ENCODE data around the gene ERICH6B. TPM values are rescaled to one million over a fixed set of nuclear protein-coding genes. Genes with fewer than 3 reads are reported as not detected.

The ERICH6B gene
- total and polyA plus RNA-seq, 10 of the 15 experiments (the other 5 are each of a cell fraction or from before 2014, with no cell fraction given): 0.27 to 0.75 (median 0.33) TPM; not detected in 7

DNA sequence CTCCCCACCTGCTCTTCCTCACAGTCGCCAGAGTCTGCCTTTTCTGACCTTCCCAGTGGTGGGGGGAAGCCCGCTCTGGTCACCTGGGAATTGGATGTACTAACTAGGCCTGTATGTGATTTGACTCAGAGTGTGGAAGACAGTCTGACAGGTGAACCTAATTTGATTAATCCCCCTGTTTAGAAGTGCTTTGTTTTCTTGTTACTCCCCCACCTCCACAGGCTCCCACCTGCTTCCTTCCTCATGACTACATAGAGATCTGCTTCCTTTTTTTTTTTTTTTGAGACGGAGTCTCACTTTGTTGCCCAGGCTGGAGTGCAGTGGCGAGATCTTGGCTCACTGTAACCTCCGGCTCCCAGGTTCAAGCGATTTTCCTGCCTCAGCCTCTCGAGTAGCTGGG, 106.8 kb downstream of the ERICH6B start:
- TF ChIP-seq MEF2A (IDR thresholded peaks at IDR 0.05; ENCODE audit: insufficient read depth, low read depth, low read length): no peak
- no peak for TF ChIP-seq ZNF274 (IDR thresholded peaks at IDR 0.05; ENCODE audit: insufficient read depth, insufficient read length)
- no peak for TF ChIP-seq NFIC (IDR thresholded peaks at IDR 0.05; ENCODE audit: low read depth, low read length)
- TF ChIP-seq CHD2 (IDR thresholded peaks at IDR 0.05; ENCODE audit: borderline replicate concordance, low read depth, low read length): no peak
- TF ChIP-seq RFX5 (IDR thresholded peaks at IDR 0.05; ENCODE audit: low read depth, low read length): no peak
- no peak for TF ChIP-seq FOS (IDR thresholded peaks at IDR 0.05; ENCODE audit: borderline replicate concordance, extremely low read depth, insufficient read length)
- no peak for TF ChIP-seq ZNF384 (IDR thresholded peaks at IDR 0.05; ENCODE audit: borderline replicate concordance, low read depth, low read length)
- no peak for TF ChIP-seq CBFB (IDR thresholded peaks at IDR 0.05; ENCODE audit: low read depth)
- TF ChIP-seq TCF12 (IDR thresholded peaks at IDR 0.05; ENCODE audit: low read depth, low read length): no peak
- TF ChIP-seq IRF4 (IDR thresholded peaks at IDR 0.05; ENCODE audit: low read depth, low read length): no peak
- TF ChIP-seq RB1 (IDR thresholded peaks at IDR 0.05; ENCODE audit: borderline replicate concordance): no peak
- TF ChIP-seq SIN3A (IDR thresholded peaks at IDR 0.05; ENCODE audit: low read depth, low read length): no peak
- TF ChIP-seq RAD51 (IDR thresholded peaks at IDR 0.05): no peak
- TF ChIP-seq IKZF1 (conservative IDR thresholded peaks at IDR 0.05): no peak
- no peak for TF ChIP-seq TCF3 (IDR thresholded peaks at IDR 0.05; ENCODE audit: borderline replicate concordance, insufficient read depth, low read depth, low read length)
- TF ChIP-seq KLF5 (IDR thresholded peaks at IDR 0.05; ENCODE audit: partially characterized antibody): no peak
- TF ChIP-seq MTA3 (IDR thresholded peaks at IDR 0.05; ENCODE audit: borderline replicate concordance, low read length): no peak
- no peak for TF ChIP-seq BHLHE40 (IDR thresholded peaks at IDR 0.05; ENCODE audit: borderline replicate concordance in 1 of 2, low read depth in 2 of 2, low read length in 1 of 2)
- POLR2A ChIA-PET: no interaction called here
- H3K9ac ChIP-seq (ENCODE audit: control insufficient read depth, insufficient read depth, low read length): no peak overlapping the region
- RAD21 ChIA-PET (ENCODE audit: unreplicated experiment): no interaction called here
- DNase-seq (ENCODE audit: low read depth, low spot score): no peak
- no peak overlapping the region for H3K27ac ChIP-seq (ENCODE audit: control insufficient read depth, insufficient read depth)
- H3K4me2 ChIP-seq (ENCODE audit: control insufficient read depth, insufficient read depth): no peak overlapping the region
- no peak overlapping the region for H2AFZ ChIP-seq (ENCODE audit: control insufficient read depth, low read depth, low read length)
- CTCF ChIA-PET: interaction anchor here (0.6 to 2.2 kb wide), 3 partner anchors 7 to 220 kb away, joined by 4 to 11 read pairs (median 5); no protein-coding TSS in a partner anchor
- H4K20me1 ChIP-seq (ENCODE audit: control insufficient read depth, insufficient read depth): no peaks in the 10 kb centered on the region
- peaks cover 12 to 36% of the 10 kb centered on the region in 2 experiments for H3K36me3 ChIP-seq (ENCODE audit: control insufficient read depth in 2 of 2, insufficient read depth in 2 of 2, low read length in 1 of 2)
- H3K27me3 ChIP-seq (replicated peaks in 1 of 2; ENCODE audit: control insufficient read depth in 2 of 2, insufficient read depth in 2 of 2, low read length in 1 of 2): no peaks in the 10 kb centered on the region
- intact Hi-C loops (cut with micrococcal nuclease; ENCODE audit: unreplicated experiment): no loop called here
- no peak overlapping the region for H3K4me3 ChIP-seq
- H3K4me1 ChIP-seq (ENCODE audit: control insufficient read depth, insufficient read depth, low read length): no peaks in the 10 kb centered on the region
- 79% methylated on average over 6 of the region's 7 CpGs for WGBS (ENCODE audit: insufficient coverage, insufficient replicate concordance, low lambda C conversion rate, missing lambda C conversion rate)
- no peaks in the 10 kb centered on the region for H3K79me2 ChIP-seq (ENCODE audit: control insufficient read depth, insufficient read depth, low read length)
- SMC1A ChIA-PET (ENCODE audit: uncharacterized antibody, unreplicated experiment): interaction anchor here (0.9 kb wide), 2 partner anchors 209 to 813 kb away, joined by 3 read pairs; no protein-coding TSS in a partner anchor
- in situ Hi-C loops (cut with MboI): no loop called here
- no TSS peak for BruUV-seq (replicated peaks)
- no peak for FAIRE-seq
- no peaks in the 10 kb centered on the region for H3K9me3 ChIP-seq (replicated peaks; ENCODE audit: control insufficient read depth, insufficient read depth, low read length)
- ATAC-seq: no peak
